H9 (cell line): ENCODE data around the gene LIPC. TPM values are rescaled to one million over a fixed set of nuclear protein-coding genes. Genes with fewer than 3 reads are reported as not detected.

Experiments
- DNase-seq: peaks from one replicate; pipeline ENCODE4 v3.0.0-alpha.2; 2017
- H2AFZ ChIP-seq: one replicate; pipeline ENCODE4 v1.6.1; 2013; ENCODE audit warnings: mild to moderate bottlenecking, low read length, control low read depth, moderate library complexity
- H2AK5ac ChIP-seq: 2 replicates; pipeline ENCODE4 v1.6.1; 2013; ENCODE audit warnings: low read length, control low read depth, mixed read lengths; ENCODE audit not compliant: insufficient read length
- H2BK120ac ChIP-seq: one replicate; pipeline ENCODE4 v1.6.1; 2013; ENCODE audit warnings: low read depth, mild to moderate bottlenecking, low read length, control low read depth, inconsistent platforms; ENCODE audit not compliant: poor library complexity, severe bottlenecking
- H2BK12ac ChIP-seq: 2 replicates; pipeline ENCODE4 v1.6.1; 2013; ENCODE audit warnings: low read length, control low read depth, mixed read lengths, low read depth; ENCODE audit not compliant: insufficient read length
- H2BK15ac ChIP-seq: 2 replicates; pipeline ENCODE4 v1.6.1; 2013; ENCODE audit warnings: low read depth, low read length, control low read depth
- H2BK20ac ChIP-seq: one replicate; pipeline ENCODE4 v1.6.1; 2013; ENCODE audit warnings: low read depth, mild to moderate bottlenecking, low read length, control low read depth, inconsistent platforms; ENCODE audit not compliant: poor library complexity, severe bottlenecking
- H2BK5ac ChIP-seq: 2 replicates; pipeline ENCODE4 v1.6.1; 2013; ENCODE audit warnings: low read length, control low read depth, mixed read lengths; ENCODE audit not compliant: insufficient read length
- H3K14ac ChIP-seq: 2 replicates; pipeline ENCODE4 v1.6.1; 2013; ENCODE audit warnings: low read length, control low read depth; ENCODE audit not compliant: insufficient read depth
- H3K18ac ChIP-seq: 2 replicates; pipeline ENCODE4 v1.6.1; 2013; ENCODE audit warnings: low read depth, mild to moderate bottlenecking, mixed read lengths, low read length, control low read depth; ENCODE audit not compliant: insufficient read length
- H3K23ac ChIP-seq: 2 replicates; pipeline ENCODE4 v1.6.1; 2013; ENCODE audit warnings: low read length, control low read depth, mixed read lengths, low read depth; ENCODE audit not compliant: insufficient read length
- H3K23me2 ChIP-seq: 2 replicates; pipeline ENCODE4 v1.6.1; 2013; ENCODE audit warnings: low read depth, mild to moderate bottlenecking, mixed read lengths, low read length, control low read depth; ENCODE audit not compliant: insufficient read length, poor library complexity, severe bottlenecking
- H3K27ac ChIP-seq: 2 replicates; pipeline ENCODE4 v1.5.1; 2013; ENCODE audit warnings: low read length, control low read depth, mixed read lengths, low read depth; ENCODE audit not compliant: insufficient read length
- H3K27me3 ChIP-seq: 2 replicates; pipeline ENCODE4 v1.6.1; 2013; ENCODE audit warnings: low read length, control low read depth, inconsistent platforms; ENCODE audit not compliant: insufficient read depth
- H3K4ac ChIP-seq: 2 replicates; pipeline ENCODE4 v1.6.1; 2013; ENCODE audit warnings: low read depth, mild to moderate bottlenecking, control low read depth, inconsistent platforms, low read length, moderate library complexity
- H3K4me1 ChIP-seq: 2 replicates; pipeline ENCODE4 v1.6.1; 2013; ENCODE audit warnings: low read length, control low read depth, inconsistent platforms; ENCODE audit not compliant: insufficient read depth
- H3K4me2 ChIP-seq: 2 replicates; pipeline ENCODE4 v1.6.1; 2013; ENCODE audit warnings: low read length, control low read depth, mixed read lengths; ENCODE audit not compliant: insufficient read length, insufficient read depth
- H3K56ac ChIP-seq: 2 replicates; pipeline ENCODE4 v1.6.1; 2013; ENCODE audit warnings: low read depth, mild to moderate bottlenecking, mixed read lengths, low read length, control low read depth; ENCODE audit not compliant: insufficient read length
- H3K79me1 ChIP-seq: 2 replicates; pipeline ENCODE4 v1.6.1; 2013; ENCODE audit warnings: low read depth, mild to moderate bottlenecking, moderate library complexity, low read length, control low read depth, inconsistent platforms; ENCODE audit not compliant: insufficient read depth, poor library complexity, severe bottlenecking
- H3K79me2 ChIP-seq: 2 replicates; pipeline ENCODE4 v1.6.1; 2013; ENCODE audit warnings: low read length, control low read depth, inconsistent platforms; ENCODE audit not compliant: insufficient read depth
- H3K9ac ChIP-seq: 2 replicates; pipeline ENCODE4 v1.6.1; 2013; ENCODE audit warnings: low read length, control low read depth, mixed read lengths; ENCODE audit not compliant: insufficient read length; ENCODE audit errors: extremely low read depth
- H3K9me3 ChIP-seq: one replicate; pipeline ENCODE4 v1.6.1; 2013; ENCODE audit warnings: low read depth, low read length, inconsistent platforms; ENCODE audit not compliant: control insufficient read depth
- H3T11ph ChIP-seq: one replicate; pipeline ENCODE4 v1.6.1; 2013; ENCODE audit warnings: mild to moderate bottlenecking, low read length, control low read depth, inconsistent platforms
- H4K20me1 ChIP-seq: one replicate; pipeline ENCODE4 v1.6.1; 2013; ENCODE audit not compliant: control insufficient read depth, insufficient read length, insufficient read depth
- H4K5ac ChIP-seq: 2 replicates; pipeline ENCODE4 v1.6.1; 2013; ENCODE audit warnings: low read depth, mild to moderate bottlenecking, mixed read lengths, low read length, control low read depth; ENCODE audit not compliant: insufficient read length
- H4K8ac ChIP-seq: replicated peaks from 2 replicates; pipeline ENCODE4 v1.6.1; 2013; ENCODE audit warnings: low read length, control low read depth, mixed read lengths, low read depth; ENCODE audit not compliant: insufficient read length
- H4K91ac ChIP-seq: 2 replicates; pipeline ENCODE4 v1.6.1; 2013; ENCODE audit warnings: low read depth, mild to moderate bottlenecking, moderate library complexity, mixed read lengths, low read length, control low read depth; ENCODE audit not compliant: insufficient read length
- H3K27ac Mint-ChIP-seq, 3 experiments: 2 replicates in 2 of 3; 3 replicates in 1 of 3; pipeline ENCODE4 v1.8.0; 2020 to 2021; ENCODE audit warnings: mixed read lengths in 3 of 3, mild to moderate bottlenecking in 1 of 3, moderate library complexity in 1 of 3
- H3K27me3 Mint-ChIP-seq: 2 replicates; pipeline ENCODE4 v1.8.0; 2021; ENCODE audit warnings: low read depth, mild to moderate bottlenecking, moderate library complexity, mixed read lengths
- H3K36me3 Mint-ChIP-seq, 3 experiments: 2 replicates in 2 of 3; 3 replicates in 1 of 3; pipeline ENCODE4 v1.8.0; 2020 to 2021; ENCODE audit warnings: low read depth in 3 of 3, mixed read lengths in 3 of 3; ENCODE audit not compliant: insufficient read depth in 1 of 3
- H3K4me1 Mint-ChIP-seq, 2 experiments: 2 replicates each; pipeline ENCODE4 v1.8.0; 2020; ENCODE audit warnings: mixed read lengths in 2 of 2
- H3K4me3 Mint-ChIP-seq, 2 experiments: 2 replicates in 1 of 2; 3 replicates in 1 of 2; pipeline ENCODE4 v1.8.0; 2020 to 2021; ENCODE audit warnings: mild to moderate bottlenecking in 2 of 2, mixed read lengths in 2 of 2, moderate library complexity in 1 of 2
- H3K9me3 Mint-ChIP-seq, 2 experiments: 2 replicates in 1 of 2; 3 replicates in 1 of 2; pipeline ENCODE4 v1.8.0; 2020; ENCODE audit warnings: mild to moderate bottlenecking in 2 of 2, mixed read lengths in 2 of 2, moderate library complexity in 1 of 2
- WGBS: extraction: QIAGEN DNeasy Blood & Tissue Kit; methylation state at CpG from one replicate; pipeline ENCODE4 v1.1.7; 2013; ENCODE audit warnings: missing lambda C conversion rate, low lambda C conversion rate, mixed read lengths; ENCODE audit not compliant: insufficient read length; ENCODE audit errors: extremely low coverage; 5-methylcytosine and 5-hydroxymethylcytosine counted together
- total RNA-seq: library from RNA; stranded (reverse); gene quantifications from 2 replicates; pipeline ENCODE4 v1.2.1, GENCODE V29; 2021
- TF ChIP-seq, protein P1 (sequence below): fragments of 200-600 bp; sonication (generic); conservative IDR thresholded peaks from 3 replicates; pipeline ENCODE4 v1.8.0; 2021; ENCODE audit warnings: antibody characterized with exemption, mild to moderate bottlenecking

LIPC gene
- total RNA-seq, 1 experiment from 2014 or later = not detected

- Histone ChIP-seq H3K4me1 (no peaks in the 10 kb centered on the region), H4K8ac (no peak overlapping the region), H3K27me3 (no peaks in the 10 kb centered on the region), H3K23me2 (no peaks in the 10 kb centered on the region), H3K23ac (no peak overlapping the region), H2AFZ (no peak overlapping the region), H3K4me2 (no peak overlapping the region), H3K9me3 (no peaks in the 10 kb centered on the region), H4K91ac (no peak overlapping the region), H3K9ac (no peak overlapping the region), H2AK5ac (no peak overlapping the region), H3K56ac (no peak overlapping the region), H2BK5ac (no peak overlapping the region), H2BK20ac (no peak overlapping the region), H2BK12ac (no peak overlapping the region), H3K4ac (no peak overlapping the region), H3K27ac (no peak overlapping the region), H4K5ac (no peak overlapping the region), H3K14ac (no peak overlapping the region), H2BK15ac (no peak overlapping the region), H3K79me2 (no peaks in the 10 kb centered on the region), H3K79me1 (no peaks in the 10 kb centered on the region), H3K18ac (no peak overlapping the region), H3T11ph (no peak overlapping the region), H4K20me1 (no peaks in the 10 kb centered on the region), H2BK120ac (no peak overlapping the region)
- Mint-ChIP-seq H3K27me3 (peaks cover 2% of the 10 kb centered on the region; the same call in 1 of the 2 replicates), H3K4me1 (peaks cover 8 to 9% of the 10 kb centered on the region in 2 experiments; a peak in 3 of 4 replicates), H3K9me3 (no peaks in the 10 kb centered on the region; a peak in 1 of 5 replicates), H3K36me3 (no peaks in the 10 kb centered on the region), H3K27ac (no peak overlapping the region; a peak in 1 of 7 replicates), H3K4me3 (no peak overlapping the region)
- DNase-seq = no peak
- no CpG with 5 or more reads among the region's 6 CpGs for WGBS
- TF ChIP-seq, protein P1, sequence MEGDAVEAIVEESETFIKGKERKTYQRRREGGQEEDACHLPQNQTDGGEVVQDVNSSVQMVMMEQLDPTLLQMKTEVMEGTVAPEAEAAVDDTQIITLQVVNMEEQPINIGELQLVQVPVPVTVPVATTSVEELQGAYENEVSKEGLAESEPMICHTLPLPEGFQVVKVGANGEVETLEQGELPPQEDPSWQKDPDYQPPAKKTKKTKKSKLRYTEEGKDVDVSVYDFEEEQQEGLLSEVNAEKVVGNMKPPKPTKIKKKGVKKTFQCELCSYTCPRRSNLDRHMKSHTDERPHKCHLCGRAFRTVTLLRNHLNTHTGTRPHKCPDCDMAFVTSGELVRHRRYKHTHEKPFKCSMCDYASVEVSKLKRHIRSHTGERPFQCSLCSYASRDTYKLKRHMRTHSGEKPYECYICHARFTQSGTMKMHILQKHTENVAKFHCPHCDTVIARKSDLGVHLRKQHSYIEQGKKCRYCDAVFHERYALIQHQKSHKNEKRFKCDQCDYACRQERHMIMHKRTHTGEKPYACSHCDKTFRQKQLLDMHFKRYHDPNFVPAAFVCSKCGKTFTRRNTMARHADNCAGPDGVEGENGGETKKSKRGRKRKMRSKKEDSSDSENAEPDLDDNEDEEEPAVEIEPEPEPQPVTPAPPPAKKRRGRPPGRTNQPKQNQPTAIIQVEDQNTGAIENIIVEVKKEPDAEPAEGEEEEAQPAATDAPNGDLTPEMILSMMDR = no peak
These were observed 33.1 kb upstream of the LIPC start for GRCh38 chr15:58398643-58399042.
